Mesodermal cell (in vitro differentiated cells): ENCODE data around the gene SORCS2.

ENCODE experiments used
- H3K27ac ChIP-seq: 2 replicates; pipeline ENCODE4 v1.7.0; 2013; ENCODE audit warnings: mild to moderate bottlenecking, low read depth, low read length, moderate library complexity; ENCODE audit not compliant: severe bottlenecking
- H3K36me3 ChIP-seq: 2 replicates; pipeline ENCODE4 v1.7.1; 2013; ENCODE audit warnings: mild to moderate bottlenecking, low read length, moderate library complexity; ENCODE audit not compliant: control insufficient read depth, insufficient read depth
- H3K4me1 ChIP-seq: one replicate; pipeline ENCODE4 v1.7.1; 2013; ENCODE audit warnings: mild to moderate bottlenecking, low read length; ENCODE audit not compliant: insufficient read depth, control insufficient read depth, poor library complexity, severe bottlenecking
- H3K4me3 ChIP-seq: 2 replicates; pipeline ENCODE4 v1.7.0; 2013; ENCODE audit warnings: low read length, control low read depth, mild to moderate bottlenecking; ENCODE audit not compliant: insufficient read depth, poor library complexity, severe bottlenecking; ENCODE audit errors: extremely low read depth
- H3K9me3 ChIP-seq: 2 replicates; pipeline ENCODE4 v1.7.1; 2013; ENCODE audit warnings: mild to moderate bottlenecking, low read length, moderate library complexity; ENCODE audit not compliant: control insufficient read depth
- WGBS, 2 experiments: methylation state at CpG; one replicate each; pipeline ENCODE4 v1.1.5; 2013; ENCODE audit warnings: missing lambda C conversion rate in 2 of 2; ENCODE audit not compliant: insufficient coverage in 2 of 2; 5-methylcytosine and 5-hydroxymethylcytosine counted together

Gene SORCS2

DNA sequence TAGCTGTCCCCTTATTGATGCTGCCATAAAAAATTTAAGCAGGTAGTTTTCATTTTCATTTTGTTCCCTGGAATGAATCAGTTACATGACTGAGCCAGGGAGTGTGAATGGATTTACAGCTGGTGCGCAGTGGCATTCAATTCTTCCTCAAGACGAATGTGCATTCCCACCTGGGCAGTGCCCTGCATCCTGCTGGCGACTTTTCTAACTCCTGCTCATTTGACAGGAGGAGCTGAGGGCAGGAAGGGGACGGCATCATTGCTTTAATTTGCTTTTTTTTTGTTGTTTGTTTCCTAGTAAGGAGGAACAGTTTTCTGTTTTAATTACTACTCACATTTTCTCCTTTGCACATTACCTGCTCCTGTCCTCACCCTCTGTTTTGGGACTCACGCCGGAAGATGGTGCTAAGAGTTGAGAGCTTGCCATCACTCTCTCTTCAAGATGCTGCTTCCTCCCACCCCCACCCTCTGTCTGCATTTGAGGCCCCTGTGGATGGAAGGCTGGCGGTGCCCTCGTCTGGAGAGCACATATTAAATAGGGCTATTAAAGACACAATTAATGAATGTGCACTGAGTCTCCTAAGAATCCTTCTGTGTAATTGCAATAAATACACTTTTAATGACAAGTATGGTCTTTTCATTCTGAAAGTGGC lies 206.6 kb downstream of the SORCS2 start:
- Histone ChIP-seq H3K27ac (no peak overlapping the region), H3K36me3 (no peaks in the 10 kb centered on the region), H3K9me3 (no peaks in the 10 kb centered on the region), H3K4me3 (no peak overlapping the region), H3K4me1 (peaks cover 8% of the 10 kb centered on the region)
- 72 to 87% methylated on average over 4 to 5 of the region's 8 CpGs for WGBS, 2 experiments

DNA sequence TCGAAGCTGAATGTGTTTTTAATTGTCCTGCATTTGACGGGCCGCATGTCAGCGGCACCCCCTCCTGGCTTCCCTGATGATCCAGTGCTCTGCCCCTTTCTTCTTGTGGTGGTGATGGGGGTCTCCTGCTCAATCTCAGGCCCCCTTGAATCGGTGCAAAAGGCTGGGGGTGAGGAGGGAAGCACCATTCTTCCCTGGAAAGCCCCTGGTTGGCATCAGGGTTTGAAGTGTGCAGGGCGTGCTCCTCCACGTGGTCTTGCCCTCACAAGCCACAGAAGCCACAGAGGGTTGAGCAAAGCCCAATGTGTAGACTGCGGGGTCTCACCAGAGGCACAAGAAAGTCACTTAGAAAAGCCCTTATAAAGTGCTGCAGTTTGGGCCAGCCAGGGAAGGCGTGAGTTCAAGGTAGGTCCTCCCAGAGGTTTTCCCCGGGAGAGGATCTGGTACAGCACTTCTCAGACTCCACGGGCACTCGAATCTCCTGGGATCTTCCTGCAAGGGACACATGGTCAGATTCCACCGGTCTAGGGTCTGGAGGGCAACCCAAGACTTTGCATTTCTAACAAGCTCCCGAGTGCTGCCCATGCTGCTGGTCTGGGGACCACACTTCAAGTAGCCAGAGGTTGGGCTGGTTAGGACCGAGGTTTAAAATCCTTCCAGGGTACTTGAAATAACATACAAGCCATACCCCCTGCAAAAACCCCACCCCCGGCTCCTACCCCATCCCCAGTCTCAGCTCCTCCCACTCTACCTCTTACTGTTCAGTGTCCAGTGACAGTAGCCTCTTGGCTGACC lies 207.3 kb downstream of the SORCS2 start:
- WGBS, 2 experiments: 77 to 86% methylated on average over 11 to 14 of the region's 16 CpGs
- no peak overlapping the region for H3K4me3 ChIP-seq
- no peaks in the 10 kb centered on the region for H3K36me3 ChIP-seq
- no peak overlapping the region for H3K27ac ChIP-seq
- H3K9me3 ChIP-seq: no peaks in the 10 kb centered on the region
- peaks cover 8% of the 10 kb centered on the region for H3K4me1 ChIP-seq

GRCh38 chr4:7400671-7401298 lies 208.4 kb downstream of the SORCS2 start:
- no peak overlapping the region for H3K4me3 ChIP-seq
- no peaks in the 10 kb centered on the region for H3K36me3 ChIP-seq
- peaks cover 8% of the 10 kb centered on the region for H3K4me1 ChIP-seq
- 59 to 60% methylated on average over 2 of the region's 2 CpGs for WGBS, 2 experiments
- no peak overlapping the region for H3K27ac ChIP-seq
- no peaks in the 10 kb centered on the region for H3K9me3 ChIP-seq

- Histone ChIP-seq H3K4me3 (no peak overlapping the region), H3K9me3 (no peaks in the 10 kb centered on the region), H3K4me1 (peaks cover under 1% of the 10 kb centered on the region), H3K36me3 (no peaks in the 10 kb centered on the region), H3K27ac (no peak overlapping the region)
- WGBS, 2 experiments: 58 to 81% methylated on average over 1 to 3 of the region's 4 CpGs
Observed at GRCh38 chr4:7402526-7402925, 210.2 kb downstream of the SORCS2 start.

GRCh38 chr4:7403001-7403400 lies 210.7 kb downstream of the SORCS2 start:
- H3K36me3 ChIP-seq: no peaks in the 10 kb centered on the region
- H3K4me3 ChIP-seq: no peak overlapping the region
- no peaks in the 10 kb centered on the region for H3K9me3 ChIP-seq
- H3K27ac ChIP-seq: no peak overlapping the region
- H3K4me1 ChIP-seq: no peaks in the 10 kb centered on the region
- 80% methylated on average over 1 of the region's 3 CpGs; no CpG with 5 or more reads in 1 of the 2 experiments for WGBS, 2 experiments

DNA sequence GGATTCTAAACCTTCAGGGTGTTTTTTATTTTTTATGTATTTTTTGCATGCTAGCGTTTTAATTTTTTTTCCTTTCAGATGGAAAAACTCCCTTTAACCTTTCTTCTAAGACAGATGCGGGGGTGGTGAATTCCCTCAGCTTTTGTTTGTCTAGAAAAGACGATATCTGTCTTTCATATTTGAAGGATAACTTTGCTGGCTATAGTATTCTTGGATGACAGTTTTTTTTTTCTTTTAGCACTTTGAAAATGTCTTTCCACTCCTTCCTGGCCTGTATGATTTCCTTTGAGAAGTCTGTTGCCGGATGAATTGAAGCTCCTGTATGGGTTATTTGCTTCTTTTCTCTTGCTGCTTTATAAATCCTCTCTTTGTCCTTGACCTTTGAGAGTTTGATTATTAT lies 215.8 kb downstream of the SORCS2 start:
- Histone ChIP-seq H3K27ac (no peak overlapping the region), H3K4me3 (no peak overlapping the region), H3K9me3 (peaks cover 17% of the 10 kb centered on the region), H3K36me3 (no peaks in the 10 kb centered on the region), H3K4me1 (no peaks in the 10 kb centered on the region)
- 80% methylated on average over 1 of the region's 4 CpGs; no CpG with 5 or more reads in 1 of the 2 experiments for WGBS, 2 experiments

- Histone ChIP-seq H3K36me3 (no peaks in the 10 kb centered on the region), H3K27ac (no peak overlapping the region), H3K4me1 (no peaks in the 10 kb centered on the region), H3K9me3 (peaks cover 17% of the 10 kb centered on the region), H3K4me3 (no peak overlapping the region)
- WGBS, 2 experiments: 100% methylated on average over 1 of the region's 1 CpG
Observed at GRCh38 chr4:7410446-7410845, 218.1 kb downstream of the SORCS2 start.

DNA sequence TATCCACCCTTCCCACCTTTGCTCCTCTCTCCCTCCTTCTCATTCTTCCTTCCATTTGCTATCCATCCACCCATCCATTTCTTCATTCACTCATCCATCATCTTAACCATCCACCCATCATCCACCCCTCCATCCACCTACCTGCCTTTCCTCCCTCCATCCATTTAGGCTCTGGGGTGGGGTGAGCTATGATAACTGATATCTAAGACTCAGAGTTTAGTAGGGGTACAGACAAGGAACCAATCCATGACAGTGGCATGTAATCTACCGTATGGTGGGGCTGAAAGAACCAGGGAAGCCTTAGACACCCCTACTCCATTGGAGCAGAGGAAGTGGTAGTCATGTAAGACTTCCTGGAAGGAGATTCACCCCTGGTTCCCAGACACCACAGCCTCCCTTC lies 219.2 kb downstream of the SORCS2 start:
- H3K4me3 ChIP-seq: no peak overlapping the region
- peaks cover 17% of the 10 kb centered on the region for H3K9me3 ChIP-seq
- H3K4me1 ChIP-seq: no peaks in the 10 kb centered on the region
- no peaks in the 10 kb centered on the region for H3K36me3 ChIP-seq
- WGBS, 2 experiments: 100% methylated on average over 1 of the region's 1 CpG; no CpG with 5 or more reads in 1 of the 2 experiments
- no peak overlapping the region for H3K27ac ChIP-seq

DNA sequence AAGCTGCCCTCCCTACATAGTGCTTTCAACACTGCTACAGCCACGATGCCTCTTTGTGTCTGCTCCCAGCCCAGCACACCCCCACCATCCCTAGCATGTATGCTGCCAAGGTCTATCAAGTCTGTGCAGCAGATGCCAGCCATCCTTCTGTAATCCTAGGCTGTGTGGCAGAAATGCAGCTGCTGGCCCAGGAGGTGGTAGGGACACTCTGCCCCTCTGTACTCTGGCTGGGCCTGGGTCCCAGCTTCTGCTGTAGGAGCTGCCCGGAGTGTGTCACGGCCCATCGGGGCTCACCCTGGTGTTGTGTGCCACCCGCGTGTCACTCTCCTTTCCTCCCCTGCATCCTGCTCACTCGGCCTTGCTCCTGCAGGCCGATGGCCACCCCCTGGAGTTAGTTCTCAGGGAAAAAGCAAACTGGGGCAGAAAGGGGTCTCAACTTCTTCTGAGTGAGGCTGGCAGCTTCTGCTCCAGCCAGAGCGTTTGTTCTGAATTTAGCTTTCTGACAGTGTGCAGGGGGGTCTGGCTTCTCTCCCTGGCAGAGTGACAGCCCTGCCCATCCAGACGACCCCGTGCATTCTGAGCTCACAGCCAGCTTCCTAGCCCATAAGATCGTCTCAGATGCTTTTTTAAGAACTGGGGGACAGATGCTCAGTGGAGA lies 219.7 kb downstream of the SORCS2 start:
- Histone ChIP-seq H3K27ac (no peak overlapping the region), H3K4me3 (no peak overlapping the region), H3K36me3 (no peaks in the 10 kb centered on the region), H3K9me3 (peaks cover 17% of the 10 kb centered on the region), H3K4me1 (no peaks in the 10 kb centered on the region)
- 76 to 91% methylated on average over 5 to 8 of the region's 12 CpGs for WGBS, 2 experiments

DNA sequence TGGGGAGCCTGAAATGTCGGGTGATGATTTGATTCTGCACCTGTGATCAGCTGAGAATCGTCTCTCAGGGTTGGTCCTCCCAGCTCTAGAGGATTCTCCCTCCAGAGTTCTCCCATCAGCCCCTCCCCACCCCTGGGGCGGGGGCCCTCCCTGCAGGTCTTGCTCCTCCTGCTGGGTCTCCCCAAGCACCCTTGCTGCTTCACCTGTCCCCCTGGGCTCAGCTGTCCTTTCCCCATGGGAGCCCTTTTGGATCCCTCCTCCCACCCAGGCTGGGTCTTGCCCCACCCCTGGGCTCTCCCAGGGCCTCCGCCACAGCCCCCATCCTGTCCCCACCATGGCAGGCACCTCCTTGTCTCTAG lies 220.2 kb downstream of the SORCS2 start:
- H3K36me3 ChIP-seq: no peaks in the 10 kb centered on the region
- H3K4me1 ChIP-seq: no peaks in the 10 kb centered on the region
- 95 to 98% methylated on average over 4 of the region's 4 CpGs for WGBS, 2 experiments
- H3K9me3 ChIP-seq: peaks cover 17% of the 10 kb centered on the region
- H3K27ac ChIP-seq: no peak overlapping the region
- no peak overlapping the region for H3K4me3 ChIP-seq
